ENCODE measurements around the gene TMEM245. TPM values are rescaled to one million over a fixed set of nuclear protein-coding genes. Genes with fewer than 3 reads are reported as not detected.
"Not testable (repeated sequence)": the region's sequence is repeated elsewhere in the genome, so short reads cannot be mapped to it uniquely, and the experiment has no call there.

TMEM245 gene
- total RNA-seq, 1 donor from 2014 or later, result 26.5 TPM

- no peak for TF ChIP-seq CTCF (IDR thresholded peaks at IDR 0.05; ENCODE audit: partially characterized antibody, unreplicated experiment)
Observed at GRCh38 chr9:109138421-109138820, 18.7 kb upstream of the TMEM245 start.

GRCh38 chr9:109134167-109134578 lies 14.4 kb upstream of the TMEM245 start:
- Mint-ChIP-seq H3K9me3 (ENCODE audit: unreplicated experiment) (no peaks in the 10 kb centered on the region), H3K27me3 (ENCODE audit: unreplicated experiment) (no peaks in the 10 kb centered on the region), H3K4me3 (ENCODE audit: unreplicated experiment) (no peak overlapping the region), H3K27ac (ENCODE audit: unreplicated experiment) (no peak overlapping the region), H3K4me1 (ENCODE audit: low read depth, unreplicated experiment) (no peaks in the 10 kb centered on the region), H3K36me3 (ENCODE audit: unreplicated experiment) (no peaks in the 10 kb centered on the region)
- no peak for TF ChIP-seq CTCF (IDR thresholded peaks at IDR 0.05; ENCODE audit: partially characterized antibody, unreplicated experiment)
- no peak for DNase-seq

More at GRCh38 chr9:109138421-109138820, 18.7 kb upstream of the TMEM245 start:
- Mint-ChIP-seq H3K27ac (ENCODE audit: unreplicated experiment) (no peak overlapping the region), H3K9me3 (ENCODE audit: unreplicated experiment) (no peaks in the 10 kb centered on the region), H3K4me1 (ENCODE audit: low read depth, unreplicated experiment) (no peaks in the 10 kb centered on the region), H3K4me3 (ENCODE audit: unreplicated experiment) (no peak overlapping the region), H3K36me3 (ENCODE audit: unreplicated experiment) (no peaks in the 10 kb centered on the region), H3K27me3 (ENCODE audit: unreplicated experiment) (no peaks in the 10 kb centered on the region)
- no peak for DNase-seq

GRCh38 chr9:109133533-109133932 lies 13.8 kb upstream of the TMEM245 start:
- Mint-ChIP-seq H3K27me3 (ENCODE audit: unreplicated experiment) (no peaks in the 10 kb centered on the region), H3K27ac (ENCODE audit: unreplicated experiment) (no peak overlapping the region), H3K4me3 (ENCODE audit: unreplicated experiment) (no peak overlapping the region), H3K9me3 (ENCODE audit: unreplicated experiment) (no peaks in the 10 kb centered on the region), H3K36me3 (ENCODE audit: unreplicated experiment) (no peaks in the 10 kb centered on the region), H3K4me1 (ENCODE audit: low read depth, unreplicated experiment) (no peaks in the 10 kb centered on the region)
- no peak for TF ChIP-seq CTCF (IDR thresholded peaks at IDR 0.05; ENCODE audit: partially characterized antibody, unreplicated experiment)
- DNase-seq, result no peak

- DNase-seq, result no peak
- no peaks in the 10 kb centered on the region for H3K36me3 Mint-ChIP-seq (ENCODE audit: unreplicated experiment)
- TF ChIP-seq CTCF (IDR thresholded peaks at IDR 0.05; ENCODE audit: partially characterized antibody, unreplicated experiment), result no peak
- no peaks in the 10 kb centered on the region for H3K9me3 Mint-ChIP-seq (ENCODE audit: unreplicated experiment)
- H3K4me1 Mint-ChIP-seq (ENCODE audit: low read depth, unreplicated experiment), result no peaks in the 10 kb centered on the region
- H3K4me3 Mint-ChIP-seq (ENCODE audit: unreplicated experiment), result no peak overlapping the region
- no peak overlapping the region for H3K27ac Mint-ChIP-seq (ENCODE audit: unreplicated experiment)
- H3K27me3 Mint-ChIP-seq (ENCODE audit: unreplicated experiment), result no peaks in the 10 kb centered on the region
Observed at GRCh38 chr9:109132567-109133021, 12.8 kb upstream of the TMEM245 start.

- H3K27me3 Mint-ChIP-seq (ENCODE audit: unreplicated experiment), result peaks cover 2% of the 10 kb centered on the region
- H3K36me3 Mint-ChIP-seq (ENCODE audit: unreplicated experiment), result no peaks in the 10 kb centered on the region
- no peak for DNase-seq
- H3K4me3 Mint-ChIP-seq (ENCODE audit: unreplicated experiment), result no peak overlapping the region
- TF ChIP-seq CTCF (IDR thresholded peaks at IDR 0.05; ENCODE audit: partially characterized antibody, unreplicated experiment), result no peak
- H3K27ac Mint-ChIP-seq (ENCODE audit: unreplicated experiment), result no peak overlapping the region
- no peaks in the 10 kb centered on the region for H3K9me3 Mint-ChIP-seq (ENCODE audit: unreplicated experiment)
- no peaks in the 10 kb centered on the region for H3K4me1 Mint-ChIP-seq (ENCODE audit: low read depth, unreplicated experiment)
Observed at GRCh38 chr9:109129470-109130197, 9.9 kb upstream of the TMEM245 start.

- not testable (repeated sequence) for H3K9me3 Mint-ChIP-seq (ENCODE audit: unreplicated experiment); H3K4me3 Mint-ChIP-seq (ENCODE audit: unreplicated experiment); H3K4me1 Mint-ChIP-seq (ENCODE audit: low read depth, unreplicated experiment); H3K27me3 Mint-ChIP-seq (ENCODE audit: unreplicated experiment); H3K27ac Mint-ChIP-seq (ENCODE audit: unreplicated experiment); H3K36me3 Mint-ChIP-seq (ENCODE audit: unreplicated experiment); DNase-seq
Observed at GRCh38 chr9:109126671-109127070, 6.9 kb upstream of the TMEM245 start.

All from glutamatergic neuron (in vitro differentiated cells).